SK-N-SH (cell line): Measurements from ENCODE around the gene MRPL41. TPM values are rescaled to one million over a fixed set of nuclear protein-coding genes. Genes with fewer than 3 reads are reported as not detected.

Source experiments
- CTCF ChIA-PET: fragments of 300-600, 350-600 bp; formaldehyde crosslinking; extraction: SDS; loops from one replicate; lab custom pipeline; 2021; lab: Yijun Ruan, JAX
- POLR2A ChIA-PET: fragments of 350-600 bp; sonication (Branson Sonifier 250); formaldehyde crosslinking; extraction: SDS; loops from one replicate; lab custom pipeline; 2020; ENCODE audit warnings: antibody characterized with exemption, inconsistent platforms; lab: Yijun Ruan, JAX
- DNase-seq: peaks from one replicate; pipeline ENCODE4 v3.0.0; 2012
- H2AFZ ChIP-seq: fragments of 200-600 bp; sonication (generic); 2 replicates; pipeline ENCODE4 v1.8.1; 2016; ENCODE audit warnings: antibody characterized with exemption, mild to moderate bottlenecking, low read depth
- H3F3A ChIP-seq: fragments of 200-600 bp; sonication (generic); replicated peaks from 2 replicates; pipeline ENCODE3; 2016; ENCODE audit warnings: antibody characterized with exemption, mild to moderate bottlenecking; ENCODE audit not compliant: insufficient read depth
- H3K27ac ChIP-seq, 2 experiments: fragments of 200-500 bp in 1 of 2; fragments of 200-600 bp in 1 of 2; sonication (Bioruptor generic) in 1 of 2; sonication (generic), shearing (Covaris generic) in 1 of 2; 2 replicates each; pipeline versions ENCODE4 v1.5.1 to v1.6.1; 2014 to 2016; ENCODE audit warnings: low read depth in 2 of 2, inconsistent platforms in 1 of 2, low read length in 1 of 2, mild to moderate bottlenecking in 1 of 2, mixed read lengths in 1 of 2
- H3K27me3 ChIP-seq: fragments of 200-600 bp; sonication (generic), shearing (Covaris generic); 2 replicates; pipeline ENCODE4 v1.6.1; 2016; ENCODE audit warnings: mixed run types; ENCODE audit not compliant: insufficient read depth
- H3K36me3 ChIP-seq, 2 experiments: fragments of 200-500 bp in 1 of 2; fragments of 200-600 bp in 1 of 2; sonication (Bioruptor generic) in 1 of 2; sonication (generic) in 1 of 2; replicated peaks in 1 of 2; 2 replicates each; pipeline versions ENCODE3 to v1.5.1; 2014 to 2016; ENCODE audit warnings: low read length in 1 of 2, mild to moderate bottlenecking in 1 of 2; ENCODE audit not compliant: insufficient read depth in 2 of 2, control insufficient read depth in 1 of 2
- H3K4me1 ChIP-seq, 2 experiments: fragments of 200-500 bp in 1 of 2; fragments of 200-600 bp in 1 of 2; sonication (Bioruptor generic) in 1 of 2; sonication (generic), shearing (Covaris generic) in 1 of 2; 2 replicates each; pipeline versions ENCODE4 v1.5.1 to v1.6.1; 2014 to 2016; ENCODE audit warnings: low read depth in 1 of 2, low read length in 1 of 2, mixed run types in 1 of 2; ENCODE audit not compliant: insufficient read depth in 2 of 2, control insufficient read depth in 1 of 2
- H3K4me2 ChIP-seq: fragments of 200-600 bp; sonication (generic), shearing (Covaris generic); 2 replicates; pipeline ENCODE4 v1.6.1; 2017; ENCODE audit warnings: mixed run types
- H3K4me3 ChIP-seq, 2 experiments: fragments of 200-500 bp in 1 of 2; fragments of 200-600 bp in 1 of 2; sonication (Bioruptor generic) in 1 of 2; sonication (generic), shearing (Covaris generic) in 1 of 2; 2 replicates each; pipeline versions ENCODE4 v1.5.1 to v1.8.1; 2014 to 2016; ENCODE audit warnings: low read depth in 2 of 2, inconsistent platforms in 1 of 2, low read length in 1 of 2, mild to moderate bottlenecking in 1 of 2, mixed read lengths in 1 of 2, moderate library complexity in 1 of 2
- H3K79me2 ChIP-seq: fragments of 200-600 bp; sonication (generic); 2 replicates; pipeline ENCODE4 v1.8.1; 2017; ENCODE audit warnings: mild to moderate bottlenecking; ENCODE audit not compliant: insufficient read depth
- H3K9ac ChIP-seq: fragments of 200-600 bp; sonication (generic); 2 replicates; pipeline ENCODE4 v1.6.1; 2017; ENCODE audit warnings: mixed run types
- H3K9me2 ChIP-seq: fragments of 200-600 bp; sonication (generic); 2 replicates; pipeline ENCODE4 v1.6.1; 2017; ENCODE audit warnings: mixed run types
- H3K9me3 ChIP-seq: fragments of 200-600 bp; sonication (generic); 2 replicates; pipeline ENCODE4 v1.6.1; 2017; ENCODE audit warnings: mixed run types, mild to moderate bottlenecking, moderate library complexity
- H4K20me1 ChIP-seq: fragments of 200-600 bp; sonication (generic); 2 replicates; pipeline ENCODE4 v1.6.1; 2017; ENCODE audit warnings: mild to moderate bottlenecking, mixed run types; ENCODE audit not compliant: insufficient read depth
- CHD2 ChIP-seq: fragments of 150-350 bp; IDR thresholded peaks from 2 replicates; pipeline ENCODE4 v1.6.1; 2018; ENCODE audit warnings: low read length; ENCODE audit not compliant: partially characterized antibody
- ELF1 ChIP-seq: IDR thresholded peaks from 2 replicates; pipeline ENCODE4 v1.4.0; 2012
- FOXM1 ChIP-seq: IDR thresholded peaks from 2 replicates; pipeline ENCODE4 v1.4.0; 2012; ENCODE audit warnings: low read depth, mild to moderate bottlenecking
- GATA2 ChIP-seq: sonication (generic); formaldehyde crosslinking; IDR thresholded peaks from 2 replicates; pipeline ENCODE4 v1.5.0; 2020; ENCODE audit warnings: mild to moderate bottlenecking, missing genetic modification reagents
- NRF1 ChIP-seq: IDR thresholded peaks from 2 replicates; pipeline ENCODE4 v1.6.1; 2012; ENCODE audit warnings: low read depth, mild to moderate bottlenecking, low read length
- POLR2AphosphoS5 ChIP-seq: IDR thresholded peaks from 2 replicates; pipeline ENCODE4 v1.6.1; 2012; ENCODE audit warnings: low read depth, low read length
- RAD21 ChIP-seq: IDR thresholded peaks from 2 replicates; pipeline ENCODE4 v1.6.1; 2012; ENCODE audit warnings: mild to moderate bottlenecking, low read length
- RCOR1 ChIP-seq: fragments of 150-350 bp; IDR thresholded peaks from 2 replicates; pipeline ENCODE4 v1.6.1; 2017; ENCODE audit warnings: antibody characterized with exemption, low read length
- RFX5 ChIP-seq: IDR thresholded peaks from 2 replicates; pipeline ENCODE4 v1.6.1; 2012; ENCODE audit warnings: mild to moderate bottlenecking, improper control_type of control experiment, low read length
- RXRA ChIP-seq: IDR thresholded peaks from 2 replicates; pipeline ENCODE4 v1.4.0; 2012; ENCODE audit warnings: low read depth, mild to moderate bottlenecking, borderline replicate concordance
- SIN3A ChIP-seq: IDR thresholded peaks from 2 replicates; pipeline ENCODE4 v1.6.1; 2012; ENCODE audit warnings: low read depth, mild to moderate bottlenecking, low read length, moderate library complexity, borderline replicate concordance
- SMC3 ChIP-seq: IDR thresholded peaks from 2 replicates; pipeline ENCODE4 v1.6.1; 2012; ENCODE audit warnings: low read depth, low read length, improper control_type of control experiment
- TEAD4 ChIP-seq: IDR thresholded peaks from 2 replicates; pipeline ENCODE4 v1.4.0; 2012; ENCODE audit warnings: mild to moderate bottlenecking, borderline replicate concordance; ENCODE audit not compliant: insufficient read depth
- USF2 ChIP-seq: fragments of 150-350 bp; IDR thresholded peaks from 2 replicates; pipeline ENCODE4 v1.6.1; 2017; ENCODE audit warnings: antibody characterized with exemption, low read length, low read depth, borderline replicate concordance
- YY1 ChIP-seq: IDR thresholded peaks from 2 replicates; pipeline ENCODE4 v1.4.0; 2012; ENCODE audit warnings: low read depth, mild to moderate bottlenecking
- WGBS: methylation state at CpG from one replicate; pipeline ENCODE4 v1.1.6; 2017; ENCODE audit warnings: low lambda C conversion rate; 5-methylcytosine and 5-hydroxymethylcytosine counted together
- polyA plus RNA-seq, 3 experiments: library from polyadenylated mRNA; depleted of rRNA; stranded (reverse); fragments of >200 nt; gene quantifications; 2 replicates each; pipeline ENCODE4 v1.2.3, GENCODE V29; 2012
- TF ChIP-seq, protein P1 (sequence below): IDR thresholded peaks from 2 replicates; pipeline ENCODE4 v1.4.0; 2012; ENCODE audit warnings: low read depth, borderline replicate concordance
- TF ChIP-seq, protein P2 (sequence below): IDR thresholded peaks from 2 replicates; pipeline ENCODE4 v1.6.1; 2012; ENCODE audit warnings: mild to moderate bottlenecking, low read depth, low read length, moderate library complexity
- TF ChIP-seq, protein P3 (sequence below): fragments of 150-350 bp; IDR thresholded peaks from 2 replicates; pipeline ENCODE4 v1.6.1; 2016; ENCODE audit warnings: mild to moderate bottlenecking, low read depth, low read length
- TF ChIP-seq, protein P4 (sequence below): IDR thresholded peaks from 2 replicates; pipeline ENCODE4 v1.4.0; 2012; ENCODE audit warnings: low read depth, borderline replicate concordance

MRPL41 gene
- polyA plus RNA-seq, 1 of the 3 experiments (the other 2 are of a cell fraction): 58.9 TPM

DNA sequence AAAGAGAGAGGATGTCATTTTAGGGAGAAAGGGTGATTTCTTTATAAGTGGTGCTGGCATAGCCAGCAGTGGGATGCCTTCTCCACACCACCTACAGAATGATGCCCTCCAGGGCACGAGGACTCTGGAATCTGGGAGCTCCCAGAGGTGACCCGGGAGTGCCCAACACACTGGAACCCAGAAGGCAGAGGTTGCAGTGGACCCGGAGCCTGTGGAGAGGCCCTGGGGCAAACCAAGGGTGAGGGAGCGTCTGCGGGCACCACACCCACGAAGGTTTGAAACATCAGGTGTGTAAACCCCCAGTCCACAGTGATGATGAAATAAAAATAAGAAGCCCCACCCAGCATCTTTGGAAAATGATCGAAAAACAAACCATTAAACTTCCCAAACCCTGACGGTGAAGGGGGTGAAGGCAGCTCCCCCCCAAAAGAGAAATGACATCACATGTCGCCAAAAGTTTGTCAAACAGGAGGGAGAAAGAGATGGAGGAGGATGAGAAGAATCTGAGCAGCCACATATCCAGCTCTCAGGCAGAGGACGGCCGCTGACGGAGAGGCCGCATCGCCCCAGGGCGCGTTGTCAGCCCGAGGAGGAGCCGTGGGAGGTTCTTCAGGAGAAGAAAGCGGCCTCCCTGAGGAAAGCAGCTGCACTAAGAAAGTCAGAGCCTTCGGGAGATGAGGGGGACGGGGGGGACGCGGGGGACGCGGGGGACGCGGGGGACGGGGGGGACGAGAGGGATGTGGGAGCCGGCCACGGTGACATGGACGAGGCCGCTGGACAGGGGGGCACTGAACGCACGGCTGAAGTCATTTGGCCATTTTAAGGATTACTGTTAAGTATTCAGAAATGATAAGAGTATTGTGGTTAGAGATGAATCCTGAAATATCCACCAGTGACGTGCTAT lies 49.4 kb upstream of the MRPL41 start:
- Histone ChIP-seq H4K20me1 (no peaks in the 10 kb centered on the region), H3K36me3 (no peaks in the 10 kb centered on the region), H3K4me3 (no peak overlapping the region), H3K9ac (no peak overlapping the region), H3K27me3 (no peaks in the 10 kb centered on the region), H3K9me2 (no peaks in the 10 kb centered on the region), H3F3A (no peaks in the 10 kb centered on the region), H3K4me1 (no peaks in the 10 kb centered on the region), H3K27ac (no peak overlapping the region), H3K4me2 (no peak overlapping the region), H3K79me2 (no peaks in the 10 kb centered on the region), H3K9me3 (no peaks in the 10 kb centered on the region), H2AFZ (no peak overlapping the region)
- ChIA-PET CTCF (no interaction called here), POLR2A (no interaction called here)
- 37% methylated on average over 36 of the region's 36 CpGs for WGBS
- TF ChIP-seq, protein P1, sequence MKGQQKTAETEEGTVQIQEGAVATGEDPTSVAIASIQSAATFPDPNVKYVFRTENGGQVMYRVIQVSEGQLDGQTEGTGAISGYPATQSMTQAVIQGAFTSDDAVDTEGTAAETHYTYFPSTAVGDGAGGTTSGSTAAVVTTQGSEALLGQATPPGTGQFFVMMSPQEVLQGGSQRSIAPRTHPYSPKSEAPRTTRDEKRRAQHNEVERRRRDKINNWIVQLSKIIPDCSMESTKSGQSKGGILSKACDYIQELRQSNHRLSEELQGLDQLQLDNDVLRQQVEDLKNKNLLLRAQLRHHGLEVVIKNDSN: no peak
- TF ChIP-seq FOXM1 (no peak), RFX5 (no peak), RXRA (no peak), POLR2AphosphoS5 (no peak), SIN3A (no peak), NRF1 (no peak), SMC3 (no peak), USF2 (no peak), YY1 (no peak), GATA2 (CRISPR knock-in tag) (no peak), ELF1 (no peak), TEAD4 (no peak), CHD2 (no peak), RAD21 (no peak), RCOR1 (no peak)
- TF ChIP-seq, protein P2, sequence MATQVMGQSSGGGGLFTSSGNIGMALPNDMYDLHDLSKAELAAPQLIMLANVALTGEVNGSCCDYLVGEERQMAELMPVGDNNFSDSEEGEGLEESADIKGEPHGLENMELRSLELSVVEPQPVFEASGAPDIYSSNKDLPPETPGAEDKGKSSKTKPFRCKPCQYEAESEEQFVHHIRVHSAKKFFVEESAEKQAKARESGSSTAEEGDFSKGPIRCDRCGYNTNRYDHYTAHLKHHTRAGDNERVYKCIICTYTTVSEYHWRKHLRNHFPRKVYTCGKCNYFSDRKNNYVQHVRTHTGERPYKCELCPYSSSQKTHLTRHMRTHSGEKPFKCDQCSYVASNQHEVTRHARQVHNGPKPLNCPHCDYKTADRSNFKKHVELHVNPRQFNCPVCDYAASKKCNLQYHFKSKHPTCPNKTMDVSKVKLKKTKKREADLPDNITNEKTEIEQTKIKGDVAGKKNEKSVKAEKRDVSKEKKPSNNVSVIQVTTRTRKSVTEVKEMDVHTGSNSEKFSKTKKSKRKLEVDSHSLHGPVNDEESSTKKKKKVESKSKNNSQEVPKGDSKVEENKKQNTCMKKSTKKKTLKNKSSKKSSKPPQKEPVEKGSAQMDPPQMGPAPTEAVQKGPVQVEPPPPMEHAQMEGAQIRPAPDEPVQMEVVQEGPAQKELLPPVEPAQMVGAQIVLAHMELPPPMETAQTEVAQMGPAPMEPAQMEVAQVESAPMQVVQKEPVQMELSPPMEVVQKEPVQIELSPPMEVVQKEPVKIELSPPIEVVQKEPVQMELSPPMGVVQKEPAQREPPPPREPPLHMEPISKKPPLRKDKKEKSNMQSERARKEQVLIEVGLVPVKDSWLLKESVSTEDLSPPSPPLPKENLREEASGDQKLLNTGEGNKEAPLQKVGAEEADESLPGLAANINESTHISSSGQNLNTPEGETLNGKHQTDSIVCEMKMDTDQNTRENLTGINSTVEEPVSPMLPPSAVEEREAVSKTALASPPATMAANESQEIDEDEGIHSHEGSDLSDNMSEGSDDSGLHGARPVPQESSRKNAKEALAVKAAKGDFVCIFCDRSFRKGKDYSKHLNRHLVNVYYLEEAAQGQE: no peak
- TF ChIP-seq, protein P3, sequence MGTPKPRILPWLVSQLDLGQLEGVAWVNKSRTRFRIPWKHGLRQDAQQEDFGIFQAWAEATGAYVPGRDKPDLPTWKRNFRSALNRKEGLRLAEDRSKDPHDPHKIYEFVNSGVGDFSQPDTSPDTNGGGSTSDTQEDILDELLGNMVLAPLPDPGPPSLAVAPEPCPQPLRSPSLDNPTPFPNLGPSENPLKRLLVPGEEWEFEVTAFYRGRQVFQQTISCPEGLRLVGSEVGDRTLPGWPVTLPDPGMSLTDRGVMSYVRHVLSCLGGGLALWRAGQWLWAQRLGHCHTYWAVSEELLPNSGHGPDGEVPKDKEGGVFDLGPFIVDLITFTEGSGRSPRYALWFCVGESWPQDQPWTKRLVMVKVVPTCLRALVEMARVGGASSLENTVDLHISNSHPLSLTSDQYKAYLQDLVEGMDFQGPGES: no peak
- TF ChIP-seq, protein P4, sequence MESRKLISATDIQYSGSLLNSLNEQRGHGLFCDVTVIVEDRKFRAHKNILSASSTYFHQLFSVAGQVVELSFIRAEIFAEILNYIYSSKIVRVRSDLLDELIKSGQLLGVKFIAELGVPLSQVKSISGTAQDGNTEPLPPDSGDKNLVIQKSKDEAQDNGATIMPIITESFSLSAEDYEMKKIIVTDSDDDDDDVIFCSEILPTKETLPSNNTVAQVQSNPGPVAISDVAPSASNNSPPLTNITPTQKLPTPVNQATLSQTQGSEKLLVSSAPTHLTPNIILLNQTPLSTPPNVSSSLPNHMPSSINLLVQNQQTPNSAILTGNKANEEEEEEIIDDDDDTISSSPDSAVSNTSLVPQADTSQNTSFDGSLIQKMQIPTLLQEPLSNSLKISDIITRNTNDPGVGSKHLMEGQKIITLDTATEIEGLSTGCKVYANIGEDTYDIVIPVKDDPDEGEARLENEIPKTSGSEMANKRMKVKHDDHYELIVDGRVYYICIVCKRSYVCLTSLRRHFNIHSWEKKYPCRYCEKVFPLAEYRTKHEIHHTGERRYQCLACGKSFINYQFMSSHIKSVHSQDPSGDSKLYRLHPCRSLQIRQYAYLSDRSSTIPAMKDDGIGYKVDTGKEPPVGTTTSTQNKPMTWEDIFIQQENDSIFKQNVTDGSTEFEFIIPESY: no peak
- peak; percentile 89 for DNase-seq
